ENCODE measurements around the gene ZNF664. TPM values are rescaled to one million over a fixed set of nuclear protein-coding genes. Genes with fewer than 3 reads are reported as not detected.
"Not testable (repeated sequence)": the region's sequence is repeated elsewhere in the genome, so short reads cannot be mapped to it uniquely, and the experiment has no call there.

Gene ZNF664
- polyA plus RNA-seq, 3 donors: 1.5 to 20.9 (median 2.7) TPM

GRCh38 chr12:123946152-123946515, 26.9 kb upstream of the ZNF664 start:
- Histone ChIP-seq H3K9ac (ENCODE audit: insufficient read depth, low read length, poor library complexity, severe bottlenecking) (no peak overlapping the region), H3K79me2 (ENCODE audit: insufficient read depth, low read length) (no peaks in the 10 kb centered on the region), H3K4me1 (ENCODE audit: control insufficient read depth in 1 of 2, insufficient read depth in 2 of 2, low read length in 2 of 2) (peaks cover 3 to 9% of the 10 kb centered on the region in 2 donors), H3K4me3 (replicated peaks in 1 of 3; ENCODE audit: low read depth in 2 of 3, low read length in 3 of 3) (no peak overlapping the region), H3K4me2 (replicated peaks; ENCODE audit: extremely low read depth, low read length, poor library complexity, severe bottlenecking) (no peak overlapping the region), H2AFZ (ENCODE audit: insufficient read depth, low read depth, low read length, poor library complexity, severe bottlenecking) (no peak overlapping the region), H4K20me1 (ENCODE audit: insufficient read depth, low read length) (no peaks in the 10 kb centered on the region), H3K9me3 (replicated peaks in 1 of 2; ENCODE audit: control insufficient read depth in 1 of 2, insufficient read depth in 1 of 2, low read length in 2 of 2) (peaks cover 20 to 29% of the 10 kb centered on the region in 2 donors), H3K27me3 (ENCODE audit: control insufficient read depth in 2 of 2, insufficient read depth in 2 of 2, low read length in 2 of 2) (no peaks in the 10 kb centered on the region), H3K36me3 (replicated peaks in 1 of 2; ENCODE audit: control insufficient read depth in 1 of 2, insufficient read depth in 2 of 2, low read length in 2 of 2) (peaks cover 0 to 11% of the 10 kb centered on the region in 2 donors), H3K27ac (ENCODE audit: low read depth in 1 of 2, low read length in 2 of 2) (no peak overlapping the region)
- no peak overlapping the region for H3K4me3 Mint-ChIP-seq
- intact Hi-C loops (cut with micrococcal nuclease): no loop called here
- no peak for TF ChIP-seq CTCF (IDR thresholded peaks at IDR 0.05)
- DNase-seq: no peak
- H3K36me3 Mint-ChIP-seq: peaks cover 11 to 17% of the 10 kb centered on the region in 2 donors
- H3K4me1 Mint-ChIP-seq: peaks cover 13% of the 10 kb centered on the region
- peaks cover 9 to 21% (median 21%) of the 10 kb centered on the region in 7 donors for H3K9me3 Mint-ChIP-seq
- WGBS (ENCODE audit: insufficient coverage): 88% methylated on average over 6 of the region's 8 CpGs
- H3K27ac Mint-ChIP-seq: no peak overlapping the region
- peaks cover 0 to 2% (median 1%) of the 10 kb centered on the region in 3 donors for H3K27me3 Mint-ChIP-seq (ENCODE audit: low read depth in 3 of 3)

GRCh38 chr12:123946516-123947505, 26.2 kb upstream of the ZNF664 start:
- H3K9me3 Mint-ChIP-seq: peaks cover 7 to 18% (median 14%) of the 10 kb centered on the region in 7 donors
- H3K4me1 Mint-ChIP-seq; H3K4me3 ChIP-seq (replicated peaks in 1 of 3; ENCODE audit: low read depth in 2 of 3, low read length in 3 of 3); H4K20me1 ChIP-seq (ENCODE audit: insufficient read depth, low read length); H3K27ac Mint-ChIP-seq; intact Hi-C loops (cut with micrococcal nuclease); H2AFZ ChIP-seq (ENCODE audit: insufficient read depth, low read depth, low read length, poor library complexity, severe bottlenecking); H3K9ac ChIP-seq (ENCODE audit: insufficient read depth, low read length, poor library complexity, severe bottlenecking); H3K27me3 ChIP-seq (ENCODE audit: control insufficient read depth in 2 of 2, insufficient read depth in 2 of 2, low read length in 2 of 2); H3K4me2 ChIP-seq (replicated peaks; ENCODE audit: extremely low read depth, low read length, poor library complexity, severe bottlenecking); DNase-seq; H3K27me3 Mint-ChIP-seq (ENCODE audit: low read depth in 3 of 3); H3K4me1 ChIP-seq (ENCODE audit: control insufficient read depth in 1 of 2, insufficient read depth in 2 of 2, low read length in 2 of 2); H3K79me2 ChIP-seq (ENCODE audit: insufficient read depth, low read length); H3K27ac ChIP-seq (ENCODE audit: low read depth in 1 of 2, low read length in 2 of 2); H3K4me3 Mint-ChIP-seq: not testable (repeated sequence)
- H3K9me3 ChIP-seq (replicated peaks in 1 of 2; ENCODE audit: control insufficient read depth in 1 of 2, insufficient read depth in 1 of 2, low read length in 2 of 2): peaks cover 17 to 22% of the 10 kb centered on the region in 2 donors
- WGBS (ENCODE audit: insufficient coverage): 95% methylated on average over 24 of the region's 35 CpGs
- peaks cover 0 to 11% of the 10 kb centered on the region in 2 donors for H3K36me3 ChIP-seq (replicated peaks in 1 of 2; ENCODE audit: control insufficient read depth in 1 of 2, insufficient read depth in 2 of 2, low read length in 2 of 2)
- peaks cover 9 to 14% of the 10 kb centered on the region in 2 donors for H3K36me3 Mint-ChIP-seq

GRCh38 chr12:123947531-123947930, 25.5 kb upstream of the ZNF664 start:
- H3K4me2 ChIP-seq (replicated peaks; ENCODE audit: extremely low read depth, low read length, poor library complexity, severe bottlenecking); H3K27ac ChIP-seq (ENCODE audit: low read depth in 1 of 2, low read length in 2 of 2); H2AFZ ChIP-seq (ENCODE audit: insufficient read depth, low read depth, low read length, poor library complexity, severe bottlenecking); H3K27me3 ChIP-seq (ENCODE audit: control insufficient read depth in 2 of 2, insufficient read depth in 2 of 2, low read length in 2 of 2); H3K27ac Mint-ChIP-seq; H3K9ac ChIP-seq (ENCODE audit: insufficient read depth, low read length, poor library complexity, severe bottlenecking); DNase-seq; H4K20me1 ChIP-seq (ENCODE audit: insufficient read depth, low read length); H3K36me3 ChIP-seq (replicated peaks in 1 of 2; ENCODE audit: control insufficient read depth in 1 of 2, insufficient read depth in 2 of 2, low read length in 2 of 2); H3K4me1 ChIP-seq (ENCODE audit: control insufficient read depth in 1 of 2, insufficient read depth in 2 of 2, low read length in 2 of 2); H3K4me3 ChIP-seq (replicated peaks in 1 of 3; ENCODE audit: low read depth in 2 of 3, low read length in 3 of 3); H3K4me1 Mint-ChIP-seq; H3K27me3 Mint-ChIP-seq (ENCODE audit: low read depth in 3 of 3); H3K4me3 Mint-ChIP-seq; H3K36me3 Mint-ChIP-seq; H3K79me2 ChIP-seq (ENCODE audit: insufficient read depth, low read length); intact Hi-C loops (cut with micrococcal nuclease): not testable (repeated sequence)
- 97% methylated on average over 2 of the region's 7 CpGs for whole genome bisulfite sequencing (ENCODE audit: insufficient coverage)
- peaks cover 3 to 13% (median 7%) of the 10 kb centered on the region in 7 donors for H3K9me3 Mint-ChIP-seq
- peaks cover 10 to 15% of the 10 kb centered on the region in 2 donors for H3K9me3 ChIP-seq (replicated peaks in 1 of 2; ENCODE audit: control insufficient read depth in 1 of 2, insufficient read depth in 1 of 2, low read length in 2 of 2)
